ENCODE results near the gene PKM. TPM values are rescaled to one million over a fixed set of nuclear protein-coding genes. Genes with fewer than 3 reads are reported as not detected.

PKM gene
- polyA plus RNA-seq, 10 donors, result 616 to 912 (median 778) TPM

- DNase-seq, result no peak
Observed at GRCh38 chr15:72202801-72203506, 28.0 kb downstream of the PKM start.

- DNase-seq, result no peak
Observed at GRCh38 chr15:72202302-72202701, 28.7 kb downstream of the PKM start.

- DNase-seq, result peak; percentile 53 to 71 (median 55)
Observed at GRCh38 chr15:72201391-72201921, 29.5 kb downstream of the PKM start.

- no peak for DNase-seq
Observed at GRCh38 chr15:72200395-72201237, 30.4 kb downstream of the PKM start.

- DNase-seq, result peak; percentile 68 to 82 (median 70)
Observed at GRCh38 chr15:72199721-72200212, 31.2 kb downstream of the PKM start.

- no peak for DNase-seq
Observed at GRCh38 chr15:72199205-72199515, 31.8 kb downstream of the PKM start.

GRCh38 chr15:72198356-72199204 lies 32.4 kb downstream of the PKM start:
- no peak for DNase-seq

GRCh38 chr15:72197460-72198355 lies 33.3 kb downstream of the PKM start, which contains the start of gene GRAMD2A:
Gene GRAMD2A (minus strand): TSS chr15:72197787.
- peak in 1 of 3 donors; percentile 51 for DNase-seq

- no peak for DNase-seq
Observed at GRCh38 chr15:72197041-72197459, 33.9 kb downstream of the PKM start.

- DNase-seq, result no peak
Observed at GRCh38 chr15:72196409-72197040, 34.5 kb downstream of the PKM start.

GRCh38 chr15:72195101-72195511 lies 35.9 kb downstream of the PKM start:
- DNase-seq, result no peak

- DNase-seq, result no peak
Observed at GRCh38 chr15:72193836-72194396, 37.1 kb downstream of the PKM start.

- no peak for DNase-seq
Observed at GRCh38 chr15:72192416-72192815, 38.6 kb downstream of the PKM start.

- no peak for DNase-seq
Observed at GRCh38 chr15:72189250-72189902, 41.6 kb downstream of the PKM start.

GRCh38 chr15:72184165-72184811 lies 46.7 kb downstream of the PKM start:
- DNase-seq, result no peak

- no peak for DNase-seq
Observed at GRCh38 chr15:72183781-72184164, 47.2 kb downstream of the PKM start.

GRCh38 chr15:72182673-72183072 lies 48.3 kb downstream of the PKM start:
- no peak for DNase-seq

GRCh38 chr15:72182244-72182643 lies 48.7 kb downstream of the PKM start:
- DNase-seq, result no peak

Measured in muscle of back (tissue), 11 donors.